ENCODE results near the gene RBM43. TPM values are rescaled to one million over a fixed set of nuclear protein-coding genes. Genes with fewer than 3 reads are reported as not detected.

The RBM43 gene
- total and polyA plus RNA-seq, 9 of the 15 experiments (the other 6 are each of a cell fraction or from before 2014, with no cell fraction given), result 1.3 to 6.9 (median 3.8) TPM

DNA sequence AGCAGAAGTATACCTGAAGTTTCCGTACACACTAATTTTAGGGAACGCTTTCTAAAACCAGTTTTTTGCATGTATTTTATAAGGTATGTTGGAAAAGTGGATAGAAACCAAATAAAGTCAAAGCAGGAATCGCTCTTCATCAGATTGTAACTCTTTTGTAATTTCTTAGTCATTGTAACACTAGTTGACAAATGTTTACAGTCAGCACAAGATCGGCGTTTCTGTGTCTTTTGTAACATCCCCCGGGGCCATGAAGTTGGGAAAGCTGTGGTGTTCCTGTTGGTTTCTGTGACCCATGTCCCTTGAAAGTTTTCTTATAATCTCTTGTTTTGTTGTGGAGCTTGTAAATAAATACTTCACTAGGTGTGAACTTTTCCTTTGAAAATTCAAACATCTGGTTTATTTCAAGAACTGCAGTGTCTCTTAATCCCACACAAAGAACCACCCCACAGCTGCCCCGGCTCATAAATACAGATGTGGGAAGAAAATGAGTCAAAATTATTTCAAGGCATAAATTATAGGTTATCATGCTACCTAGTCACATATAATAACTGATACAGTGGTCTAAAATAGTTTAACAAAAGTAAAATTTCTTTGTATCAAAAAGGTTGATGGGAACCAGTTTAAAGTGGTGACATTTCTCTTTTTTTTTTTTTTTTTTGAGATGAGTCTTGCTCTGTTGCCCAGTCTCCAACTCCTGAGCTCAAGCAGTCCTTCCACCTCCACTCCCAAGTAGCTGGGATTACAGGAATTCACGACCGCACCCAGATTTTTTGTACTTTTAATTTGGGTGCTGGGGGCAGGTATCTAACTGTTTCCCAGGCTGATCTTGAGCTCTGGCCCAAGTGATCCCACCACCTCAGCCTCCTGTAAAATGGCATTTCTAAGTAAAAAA is 28.6 kb upstream of the RBM43 start (continued):
- TF ChIP-seq ZBTB11 (CRISPR knock-in tag; IDR thresholded peaks at IDR 0.05) (peak in 1 of 3 experiments; percentile 45; a peak in 1 of 6 replicates), HNRNPK (IDR thresholded peaks at IDR 0.05; ENCODE audit: low read depth, low read length, poor library complexity, severe bottlenecking) (no peak), ZNF449 (CRISPR knock-in tag; IDR thresholded peaks at IDR 0.05) (0 out of 2 replicates have a peak, but pooled peaks have one; percentile 27), KLF16 (IDR thresholded peaks at IDR 0.05) (no peak), MCM7 (IDR thresholded peaks at IDR 0.05) (no peak), CEBPB (tag; IDR thresholded peaks at IDR 0.05) (peak; percentile 61; the same call in 1 of the 2 replicates), ZKSCAN1 (IDR thresholded peaks at IDR 0.05; ENCODE audit: low read depth, low read length) (no peak), POLR3G (IDR thresholded peaks at IDR 0.05; ENCODE audit: extremely low read depth, insufficient read length, insufficient replicate concordance) (no peak), VEZF1 (CRISPR knock-in tag; IDR thresholded peaks at IDR 0.05) (no peak), MCM5 (IDR thresholded peaks at IDR 0.05; ENCODE audit: low read depth) (no peak)
- TF ChIP-seq, protein P1, sequence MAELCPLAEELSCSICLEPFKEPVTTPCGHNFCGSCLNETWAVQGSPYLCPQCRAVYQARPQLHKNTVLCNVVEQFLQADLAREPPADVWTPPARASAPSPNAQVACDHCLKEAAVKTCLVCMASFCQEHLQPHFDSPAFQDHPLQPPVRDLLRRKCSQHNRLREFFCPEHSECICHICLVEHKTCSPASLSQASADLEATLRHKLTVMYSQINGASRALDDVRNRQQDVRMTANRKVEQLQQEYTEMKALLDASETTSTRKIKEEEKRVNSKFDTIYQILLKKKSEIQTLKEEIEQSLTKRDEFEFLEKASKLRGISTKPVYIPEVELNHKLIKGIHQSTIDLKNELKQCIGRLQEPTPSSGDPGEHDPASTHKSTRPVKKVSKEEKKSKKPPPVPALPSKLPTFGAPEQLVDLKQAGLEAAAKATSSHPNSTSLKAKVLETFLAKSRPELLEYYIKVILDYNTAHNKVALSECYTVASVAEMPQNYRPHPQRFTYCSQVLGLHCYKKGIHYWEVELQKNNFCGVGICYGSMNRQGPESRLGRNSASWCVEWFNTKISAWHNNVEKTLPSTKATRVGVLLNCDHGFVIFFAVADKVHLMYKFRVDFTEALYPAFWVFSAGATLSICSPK (IDR thresholded peaks at IDR 0.05; ENCODE audit: borderline replicate concordance), result no peak
- TF ChIP-seq, protein P2, sequence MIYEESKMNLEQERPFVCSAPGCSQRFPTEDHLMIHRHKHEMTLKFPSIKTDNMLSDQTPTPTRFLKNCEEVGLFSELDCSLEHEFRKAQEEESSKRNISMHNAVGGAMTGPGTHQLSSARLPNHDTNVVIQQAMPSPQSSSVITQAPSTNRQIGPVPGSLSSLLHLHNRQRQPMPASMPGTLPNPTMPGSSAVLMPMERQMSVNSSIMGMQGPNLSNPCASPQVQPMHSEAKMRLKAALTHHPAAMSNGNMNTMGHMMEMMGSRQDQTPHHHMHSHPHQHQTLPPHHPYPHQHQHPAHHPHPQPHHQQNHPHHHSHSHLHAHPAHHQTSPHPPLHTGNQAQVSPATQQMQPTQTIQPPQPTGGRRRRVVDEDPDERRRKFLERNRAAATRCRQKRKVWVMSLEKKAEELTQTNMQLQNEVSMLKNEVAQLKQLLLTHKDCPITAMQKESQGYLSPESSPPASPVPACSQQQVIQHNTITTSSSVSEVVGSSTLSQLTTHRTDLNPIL (CRISPR knock-in tag; IDR thresholded peaks at IDR 0.05), result no peak
- TF ChIP-seq, protein P3, sequence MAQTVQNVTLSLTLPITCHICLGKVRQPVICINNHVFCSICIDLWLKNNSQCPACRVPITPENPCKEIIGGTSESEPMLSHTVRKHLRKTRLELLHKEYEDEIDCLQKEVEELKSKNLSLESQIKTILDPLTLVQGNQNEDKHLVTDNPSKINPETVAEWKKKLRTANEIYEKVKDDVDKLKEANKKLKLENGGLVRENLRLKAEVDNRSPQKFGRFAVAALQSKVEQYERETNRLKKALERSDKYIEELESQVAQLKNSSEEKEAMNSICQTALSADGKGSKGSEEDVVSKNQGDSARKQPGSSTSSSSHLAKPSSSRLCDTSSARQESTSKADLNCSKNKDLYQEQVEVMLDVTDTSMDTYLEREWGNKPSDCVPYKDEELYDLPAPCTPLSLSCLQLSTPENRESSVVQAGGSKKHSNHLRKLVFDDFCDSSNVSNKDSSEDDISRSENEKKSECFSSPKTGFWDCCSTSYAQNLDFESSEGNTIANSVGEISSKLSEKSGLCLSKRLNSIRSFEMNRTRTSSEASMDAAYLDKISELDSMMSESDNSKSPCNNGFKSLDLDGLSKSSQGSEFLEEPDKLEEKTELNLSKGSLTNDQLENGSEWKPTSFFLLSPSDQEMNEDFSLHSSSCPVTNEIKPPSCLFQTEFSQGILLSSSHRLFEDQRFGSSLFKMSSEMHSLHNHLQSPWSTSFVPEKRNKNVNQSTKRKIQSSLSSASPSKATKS (CRISPR knock-in tag; IDR thresholded peaks at IDR 0.05), result no peak

All from K562 (cell line).